ENCODE results near the gene FCHO1.

Gene FCHO1, protein sequence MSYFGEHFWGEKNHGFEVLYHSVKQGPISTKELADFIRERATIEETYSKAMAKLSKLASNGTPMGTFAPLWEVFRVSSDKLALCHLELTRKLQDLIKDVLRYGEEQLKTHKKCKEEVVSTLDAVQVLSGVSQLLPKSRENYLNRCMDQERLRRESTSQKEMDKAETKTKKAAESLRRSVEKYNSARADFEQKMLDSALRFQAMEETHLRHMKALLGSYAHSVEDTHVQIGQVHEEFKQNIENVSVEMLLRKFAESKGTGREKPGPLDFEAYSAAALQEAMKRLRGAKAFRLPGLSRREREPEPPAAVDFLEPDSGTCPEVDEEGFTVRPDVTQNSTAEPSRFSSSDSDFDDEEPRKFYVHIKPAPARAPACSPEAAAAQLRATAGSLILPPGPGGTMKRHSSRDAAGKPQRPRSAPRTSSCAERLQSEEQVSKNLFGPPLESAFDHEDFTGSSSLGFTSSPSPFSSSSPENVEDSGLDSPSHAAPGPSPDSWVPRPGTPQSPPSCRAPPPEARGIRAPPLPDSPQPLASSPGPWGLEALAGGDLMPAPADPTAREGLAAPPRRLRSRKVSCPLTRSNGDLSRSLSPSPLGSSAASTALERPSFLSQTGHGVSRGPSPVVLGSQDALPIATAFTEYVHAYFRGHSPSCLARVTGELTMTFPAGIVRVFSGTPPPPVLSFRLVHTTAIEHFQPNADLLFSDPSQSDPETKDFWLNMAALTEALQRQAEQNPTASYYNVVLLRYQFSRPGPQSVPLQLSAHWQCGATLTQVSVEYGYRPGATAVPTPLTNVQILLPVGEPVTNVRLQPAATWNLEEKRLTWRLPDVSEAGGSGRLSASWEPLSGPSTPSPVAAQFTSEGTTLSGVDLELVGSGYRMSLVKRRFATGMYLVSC

DNA sequence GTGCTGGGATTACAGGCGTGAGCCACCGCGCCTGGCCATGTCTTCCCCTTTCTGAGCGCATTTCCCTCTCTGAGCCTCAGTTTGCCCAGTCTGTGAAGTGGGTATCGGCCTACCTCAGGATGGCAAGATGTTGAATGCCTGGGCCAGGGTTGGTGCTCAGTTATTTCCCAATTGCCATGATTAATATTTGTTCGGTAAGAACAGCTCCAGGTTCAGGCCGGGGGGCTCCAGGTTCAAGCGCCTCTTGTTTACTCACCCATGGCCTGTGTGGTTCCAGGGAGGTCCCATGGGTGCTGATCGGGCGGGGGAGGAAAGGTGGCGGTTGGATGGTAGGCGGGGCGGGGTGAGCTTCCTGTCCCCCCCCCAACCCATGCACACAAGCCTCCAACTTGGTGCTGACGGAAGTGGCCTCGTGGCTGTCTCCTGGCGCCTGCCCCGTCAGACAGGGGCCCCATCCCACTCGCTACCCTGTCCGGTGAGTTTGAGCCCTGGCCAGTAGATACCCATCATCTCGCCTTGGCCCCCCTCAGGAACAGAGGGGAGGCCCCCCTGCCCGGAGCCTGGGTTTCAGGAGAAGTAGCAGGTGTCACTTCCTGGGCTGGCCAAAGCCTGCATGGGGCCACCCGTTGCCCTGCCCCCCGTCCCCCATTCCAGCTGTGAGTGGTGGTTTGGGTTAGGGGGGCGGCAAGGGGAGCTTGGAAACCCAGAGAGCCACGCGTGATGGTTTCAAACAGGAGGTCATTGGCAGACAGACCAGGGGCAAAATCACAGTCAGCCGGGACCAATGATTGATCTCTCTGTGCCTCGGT, at the start of gene FCHO1:
Gene FCHO1 (plus strand): TSS at position 375 of the 809 bp plus-strand sequence. CDS start 3,688 bp downstream, outside the sequence.
- in situ Hi-C loops (cut with MboI; ENCODE audit: low pct_unique_long_range_greater_than_20kb, low sequenced_read_pairs) = no loop called here
- peak; percentile 65 for DNase-seq

DNA sequence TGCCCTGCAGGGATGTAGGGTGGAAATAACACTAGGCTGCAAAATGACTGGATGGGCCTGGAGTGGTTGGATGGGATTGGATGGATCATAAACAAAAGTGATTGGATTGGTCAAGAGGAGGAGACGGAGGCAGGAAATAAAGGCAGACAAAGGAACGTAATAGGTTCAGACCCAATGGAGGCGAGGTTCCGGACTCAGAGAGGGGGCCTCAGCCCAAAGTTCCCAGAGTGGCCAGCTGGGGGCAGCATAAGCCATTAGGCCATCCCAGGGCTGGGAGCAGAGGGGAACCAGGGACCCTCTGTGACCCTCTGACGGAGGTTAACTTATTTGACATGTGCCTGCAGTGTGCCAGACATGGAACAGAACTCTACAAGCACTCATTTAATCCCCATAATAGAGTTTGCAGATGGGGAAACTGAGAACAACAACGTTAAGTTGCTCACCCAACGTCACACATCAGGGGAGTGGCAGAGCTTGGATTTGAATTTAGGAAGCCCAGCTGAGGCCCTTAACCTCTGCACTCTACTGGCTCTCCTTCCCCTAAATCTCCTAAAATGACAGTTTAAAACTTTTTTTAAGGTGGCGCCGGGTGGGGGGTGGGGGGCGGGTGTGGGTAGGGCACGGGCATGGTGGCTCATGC, 47.3 kb upstream of the FCHO1 start:
- DNase-seq = peak; percentile 72

DNA sequence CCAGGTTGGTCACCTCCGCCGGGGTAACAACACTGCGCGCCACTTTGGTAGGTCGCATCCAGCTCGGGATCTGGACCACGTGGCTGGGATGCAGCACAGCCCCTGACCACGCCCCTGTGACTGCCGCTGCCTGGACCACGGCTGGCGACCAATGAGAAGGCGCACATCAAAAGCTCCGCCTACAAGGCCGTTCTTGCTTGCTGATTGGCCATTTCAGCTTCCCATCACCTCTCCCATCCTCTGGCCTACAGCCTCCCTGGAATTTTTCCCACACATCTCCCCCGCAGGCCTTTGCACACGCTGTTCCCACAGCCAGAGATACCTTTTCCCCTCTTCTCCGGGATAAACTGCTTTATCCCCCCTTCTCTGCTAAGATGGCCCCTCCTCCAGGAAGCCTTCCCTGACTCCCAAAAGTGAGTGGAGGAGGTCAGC, 44.5 kb upstream of the FCHO1 start:
- DNase-seq = no peak
- in situ Hi-C loops (cut with MboI; ENCODE audit: low pct_unique_long_range_greater_than_20kb, low sequenced_read_pairs) = no loop called here

More for the DNA sequence above, 47.3 kb upstream of the FCHO1 start:
- in situ Hi-C loops (cut with MboI; ENCODE audit: low pct_unique_long_range_greater_than_20kb, low sequenced_read_pairs) = no loop called here

- in situ Hi-C loops (cut with MboI; ENCODE audit: low pct_unique_long_range_greater_than_20kb, low sequenced_read_pairs) = no loop called here
- no peak for DNase-seq
Measured at GRCh38 chr19:17711851-17712250, 39.4 kb upstream of the FCHO1 start.

DNA sequence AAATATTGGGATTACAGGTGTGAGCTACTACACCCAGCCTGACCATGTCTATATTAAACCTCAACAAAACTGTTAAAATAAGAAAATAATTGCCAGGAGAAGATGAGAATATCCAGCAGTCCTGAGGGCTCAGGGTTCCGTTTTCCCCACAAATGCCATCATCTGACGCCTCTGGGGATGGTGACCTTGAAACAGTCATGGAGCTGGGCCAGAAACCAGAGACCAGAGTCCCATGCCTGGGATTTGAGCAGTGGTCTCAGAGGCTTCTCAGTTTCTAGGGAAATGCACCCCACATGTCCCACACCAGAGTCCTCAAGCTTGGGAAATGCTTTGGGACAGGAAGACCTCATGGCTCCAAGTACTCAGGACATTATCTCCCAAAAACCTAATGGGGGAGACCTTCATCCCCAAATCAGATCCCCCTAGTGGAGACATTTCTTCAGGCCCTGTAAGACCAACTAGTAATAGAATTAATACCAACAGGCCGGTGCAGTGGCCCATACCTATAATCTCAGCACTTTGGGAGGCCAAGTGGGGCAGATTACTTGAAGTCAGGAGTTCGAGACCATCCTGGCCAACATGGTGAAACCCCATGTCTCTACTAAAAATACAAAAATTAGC, 34.9 kb upstream of the FCHO1 start:
- in situ Hi-C loops (cut with MboI; ENCODE audit: low pct_unique_long_range_greater_than_20kb, low sequenced_read_pairs) = no loop called here
- no peak for DNase-seq

DNA sequence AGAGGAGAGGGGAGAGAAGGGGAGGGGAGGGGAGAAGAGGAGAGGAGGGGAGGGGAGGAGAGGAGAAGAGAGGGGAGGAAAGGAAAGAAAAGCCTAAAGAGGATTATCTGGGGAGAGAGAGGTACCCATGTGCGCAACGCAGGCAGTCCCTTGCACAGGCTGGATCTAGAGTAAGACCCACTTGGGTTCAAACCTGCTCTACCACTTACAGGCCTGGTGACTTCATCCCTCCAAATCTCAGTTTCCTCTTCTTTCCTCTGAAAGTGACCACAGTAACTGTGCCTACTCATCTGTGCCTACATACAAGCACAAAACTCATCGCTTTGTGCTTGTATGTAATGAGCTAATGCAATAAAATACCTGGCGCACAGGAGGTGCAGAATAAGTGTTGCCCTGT, 32.7 kb upstream of the FCHO1 start:
- in situ Hi-C loops (cut with MboI; ENCODE audit: low pct_unique_long_range_greater_than_20kb, low sequenced_read_pairs) = no loop called here
- peak; percentile 26 for DNase-seq

- in situ Hi-C loops (cut with MboI; ENCODE audit: low pct_unique_long_range_greater_than_20kb, low sequenced_read_pairs) = no loop called here
- peak; percentile 67 for DNase-seq
Measured at GRCh38 chr19:17718947-17719711, 32.1 kb upstream of the FCHO1 start, which contains the start of gene MAP1S. Gene MAP1S, plus strand, starts transcription at chr19:17719480. Its CDS starts 23 bp downstream, at chr19:17719503.

DNA sequence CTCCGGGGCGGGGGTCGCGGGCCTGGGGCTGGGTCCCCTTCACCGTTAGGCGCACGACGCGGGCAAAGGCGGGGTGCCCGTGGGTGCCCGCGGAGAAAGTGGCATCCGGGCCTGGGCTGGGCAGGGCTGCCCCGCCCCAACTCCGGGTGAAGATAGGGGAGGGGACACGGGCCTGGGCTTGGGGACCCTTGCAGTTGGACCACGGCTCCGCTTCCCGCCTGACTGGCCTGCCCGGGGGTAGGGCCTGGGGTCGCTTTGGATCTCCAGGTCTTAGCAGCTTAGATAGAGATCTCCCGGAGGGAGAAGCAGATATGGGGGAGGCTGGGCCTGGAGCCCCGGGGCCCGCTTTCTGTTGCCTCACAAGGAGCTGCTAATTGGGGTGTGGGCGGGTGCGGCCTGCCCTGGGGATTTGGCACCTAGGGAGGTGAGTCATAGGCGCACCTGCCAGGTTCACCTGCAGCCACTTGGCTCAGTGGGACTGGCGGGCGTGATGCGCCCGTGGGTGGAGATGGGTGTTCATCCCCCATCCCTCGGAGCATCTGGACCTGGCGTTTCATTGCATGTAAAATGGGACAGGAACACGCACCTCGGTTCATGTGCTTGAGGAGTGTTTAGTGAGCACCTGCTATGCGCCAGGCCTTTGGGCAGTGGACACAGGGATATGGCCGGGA, 31.4 kb upstream of the FCHO1 start:
- in situ Hi-C loops (cut with MboI; ENCODE audit: low pct_unique_long_range_greater_than_20kb, low sequenced_read_pairs) = no loop called here
- no peak for DNase-seq

DNA sequence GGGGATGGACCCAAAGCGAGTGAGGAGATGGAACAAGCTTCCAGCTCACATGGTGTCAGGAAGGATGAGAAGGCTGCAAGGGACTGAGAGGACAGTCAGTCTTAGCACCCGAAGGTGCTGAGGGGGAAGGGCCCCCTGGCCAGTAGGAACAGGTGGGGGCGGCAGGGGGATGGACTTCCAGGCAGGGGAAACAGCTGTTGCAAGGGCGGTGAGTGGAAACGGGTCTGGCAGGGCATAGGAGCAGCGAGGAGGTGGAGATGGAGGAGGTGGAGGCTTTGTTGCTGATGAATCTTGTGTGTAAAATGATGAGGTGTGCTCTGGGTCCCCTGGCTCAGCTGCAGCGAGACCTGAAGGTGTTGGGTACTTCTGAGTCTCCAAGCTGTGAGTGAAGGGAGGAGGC, 30.8 kb upstream of the FCHO1 start:
- in situ Hi-C loops (cut with MboI; ENCODE audit: low pct_unique_long_range_greater_than_20kb, low sequenced_read_pairs) = no loop called here
- no peak for DNase-seq

- in situ Hi-C loops (cut with MboI; ENCODE audit: low pct_unique_long_range_greater_than_20kb, low sequenced_read_pairs) = no loop called here
- DNase-seq = no peak
Measured at GRCh38 chr19:17721111-17721628, 30.1 kb upstream of the FCHO1 start.

GRCh38 chr19:17721821-17722220, 29.5 kb upstream of the FCHO1 start:
- peak; percentile 64 for DNase-seq
- in situ Hi-C loops (cut with MboI; ENCODE audit: low pct_unique_long_range_greater_than_20kb, low sequenced_read_pairs) = no loop called here

- no peak for DNase-seq
- in situ Hi-C loops (cut with MboI; ENCODE audit: low pct_unique_long_range_greater_than_20kb, low sequenced_read_pairs) = no loop called here
Measured at GRCh38 chr19:17722655-17723240, 28.5 kb upstream of the FCHO1 start.

DNA sequence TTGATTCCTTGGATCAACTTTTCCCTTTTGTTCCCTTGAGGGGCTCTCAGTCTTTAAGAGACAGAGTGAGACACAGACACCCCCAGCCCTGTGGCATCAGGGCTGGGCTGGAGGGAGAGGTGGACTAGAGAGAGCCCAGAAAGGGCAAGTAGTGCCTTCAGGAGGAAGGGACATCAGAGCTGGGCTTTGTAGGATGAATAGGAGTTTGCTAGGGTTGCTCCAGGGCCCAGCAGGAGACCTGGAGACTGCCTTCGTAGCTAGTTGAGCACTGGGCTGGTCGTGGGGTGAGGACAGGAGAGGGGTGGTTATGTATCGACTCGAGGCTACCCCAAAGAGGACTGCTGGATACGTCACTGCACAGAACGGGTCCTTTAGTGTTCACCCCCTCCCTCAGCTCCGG, 26.6 kb upstream of the FCHO1 start:
- in situ Hi-C loops (cut with MboI; ENCODE audit: low pct_unique_long_range_greater_than_20kb, low sequenced_read_pairs) = no loop called here
- DNase-seq = no peak

- in situ Hi-C loops (cut with MboI; ENCODE audit: low pct_unique_long_range_greater_than_20kb, low sequenced_read_pairs) = no loop called here
- DNase-seq = no peak
Measured at GRCh38 chr19:17725422-17726078, 25.7 kb upstream of the FCHO1 start.

DNA sequence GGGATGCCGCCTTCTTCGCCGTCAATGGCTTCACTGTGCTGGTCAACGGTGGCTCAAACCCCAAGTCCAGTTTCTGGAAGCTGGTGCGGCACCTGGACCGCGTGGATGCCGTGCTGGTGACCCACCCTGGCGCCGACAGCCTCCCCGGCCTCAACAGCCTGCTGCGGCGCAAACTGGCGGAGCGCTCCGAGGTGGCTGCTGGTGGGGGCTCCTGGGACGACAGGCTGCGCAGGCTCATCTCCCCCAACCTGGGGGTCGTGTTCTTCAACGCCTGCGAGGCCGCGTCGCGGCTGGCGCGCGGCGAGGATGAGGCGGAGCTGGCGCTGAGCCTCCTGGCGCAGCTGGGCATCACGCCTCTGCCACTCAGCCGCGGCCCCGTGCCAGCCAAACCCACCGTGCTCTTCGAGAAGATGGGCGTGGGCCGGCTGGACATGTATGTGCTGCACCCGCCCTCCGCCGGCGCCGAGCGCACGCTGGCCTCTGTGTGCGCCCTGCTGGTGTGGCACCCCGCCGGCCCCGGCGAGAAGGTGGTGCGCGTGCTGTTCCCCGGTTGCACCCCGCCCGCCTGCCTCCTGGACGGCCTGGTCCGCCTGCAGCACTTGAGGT, 25.0 kb upstream of the FCHO1 start:
- in situ Hi-C loops (cut with MboI; ENCODE audit: low pct_unique_long_range_greater_than_20kb, low sequenced_read_pairs) = no loop called here
- no peak for DNase-seq
